C4-2B (cell line): ENCODE measurements around the gene INPP5E.

Experiments
- ZFX ChIP-seq: fragments of 450-650 bp; IDR thresholded peaks from 2 replicates; pipeline ENCODE4 v1.6.1; 2017
- TF ChIP-seq, protein P1 (sequence below): fragments of 450-650 bp; conservative IDR thresholded peaks from 2 replicates; pipeline ENCODE4 v1.5.1; 2017; ENCODE audit warnings: mild to moderate bottlenecking

DNA sequence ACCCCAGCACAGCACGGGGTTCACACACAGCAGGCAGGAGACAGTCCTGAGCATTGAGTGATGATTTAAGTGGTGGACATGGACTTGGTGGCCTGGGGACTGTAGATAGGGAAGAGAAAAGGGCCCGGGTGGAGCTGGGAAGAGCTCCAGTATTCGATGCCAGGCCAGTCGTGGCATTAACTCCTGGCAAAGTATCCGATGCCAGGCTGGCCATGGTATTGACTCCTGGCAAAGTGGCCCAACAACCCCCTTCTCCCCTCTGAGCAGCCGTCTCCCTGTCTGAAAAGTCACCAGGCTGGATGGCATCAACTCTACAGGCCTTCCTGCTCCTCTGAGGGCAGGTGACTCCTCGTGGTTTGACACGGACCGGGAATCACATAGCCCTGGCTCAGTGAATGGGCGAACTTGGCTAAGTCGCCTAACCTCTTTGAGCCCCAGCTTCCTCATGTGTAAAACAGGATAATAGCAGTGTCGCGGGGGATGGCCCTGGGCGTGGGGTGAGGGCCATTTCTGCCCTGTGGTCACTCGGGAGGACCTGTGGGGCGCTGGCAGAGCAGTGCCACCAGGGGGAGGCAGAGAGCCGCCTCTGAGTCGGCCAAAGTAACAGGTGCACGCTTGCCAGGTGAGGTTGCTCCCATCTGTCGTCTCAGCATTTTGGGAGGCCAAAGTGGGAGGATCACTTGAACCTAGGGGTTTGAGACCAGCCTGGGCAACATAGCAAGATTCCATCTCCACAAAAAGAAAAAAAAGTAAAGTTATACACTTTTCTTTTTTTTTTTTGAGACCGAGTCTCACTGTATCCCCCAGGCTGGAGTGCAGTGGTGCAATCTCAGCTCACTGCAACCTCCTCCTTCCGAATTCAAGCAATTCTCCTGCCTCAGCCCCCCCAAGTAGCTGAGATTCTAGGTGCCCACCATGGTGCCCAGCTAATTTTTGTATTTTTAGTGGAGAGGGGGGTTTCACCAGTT is 48.9 kb upstream of the INPP5E start:
- TF ChIP-seq, protein P1, sequence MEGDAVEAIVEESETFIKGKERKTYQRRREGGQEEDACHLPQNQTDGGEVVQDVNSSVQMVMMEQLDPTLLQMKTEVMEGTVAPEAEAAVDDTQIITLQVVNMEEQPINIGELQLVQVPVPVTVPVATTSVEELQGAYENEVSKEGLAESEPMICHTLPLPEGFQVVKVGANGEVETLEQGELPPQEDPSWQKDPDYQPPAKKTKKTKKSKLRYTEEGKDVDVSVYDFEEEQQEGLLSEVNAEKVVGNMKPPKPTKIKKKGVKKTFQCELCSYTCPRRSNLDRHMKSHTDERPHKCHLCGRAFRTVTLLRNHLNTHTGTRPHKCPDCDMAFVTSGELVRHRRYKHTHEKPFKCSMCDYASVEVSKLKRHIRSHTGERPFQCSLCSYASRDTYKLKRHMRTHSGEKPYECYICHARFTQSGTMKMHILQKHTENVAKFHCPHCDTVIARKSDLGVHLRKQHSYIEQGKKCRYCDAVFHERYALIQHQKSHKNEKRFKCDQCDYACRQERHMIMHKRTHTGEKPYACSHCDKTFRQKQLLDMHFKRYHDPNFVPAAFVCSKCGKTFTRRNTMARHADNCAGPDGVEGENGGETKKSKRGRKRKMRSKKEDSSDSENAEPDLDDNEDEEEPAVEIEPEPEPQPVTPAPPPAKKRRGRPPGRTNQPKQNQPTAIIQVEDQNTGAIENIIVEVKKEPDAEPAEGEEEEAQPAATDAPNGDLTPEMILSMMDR, result peak; percentile 98
- TF ChIP-seq ZFX, result no peak
